Heart left ventricle (tissue), 16 donors: ENCODE results near the gene ESPN. TPM values are rescaled to one million over a fixed set of nuclear protein-coding genes. Genes with fewer than 3 reads are reported as not detected.

Source experiments
- ATAC-seq, 4 donors: fragments of 200-7000 bp; cut with Tn5 transposase; one replicate each; pipeline ENCODE4 v1.9.1; 2020 to 2022; ENCODE audit warnings: moderate library complexity in 4 of 4, mild to moderate bottlenecking in 3 of 4, moderate number of reproducible peaks in 1 of 4
- DNase-seq, 5 donors: peaks; one replicate each; pipeline ENCODE4 v3.0.0-alpha.2; 2020
- H3K27ac ChIP-seq, 12 donors: fragments of 200-600 bp; sonication (generic) in 4 of 12; one replicate each; pipeline versions ENCODE4 v1.5.0 to v1.8.0; 2016 to 2022; ENCODE audit warnings: mild to moderate bottlenecking in 2 of 12
- H3K27me3 ChIP-seq, 9 donors: fragments of 200-600 bp; sonication (generic) in 2 of 9; one replicate each; pipeline versions ENCODE4 v1.5.1 to v1.8.0; 2016 to 2022; ENCODE audit warnings: mild to moderate bottlenecking in 3 of 9
- H3K36me3 ChIP-seq, 9 donors: fragments of 200-600 bp; sonication (generic) in 2 of 9; one replicate each; pipeline versions ENCODE4 v1.5.0 to v1.8.0; 2018 to 2022; ENCODE audit warnings: mild to moderate bottlenecking in 2 of 9
- H3K4me1 ChIP-seq, 12 donors: fragments of 200-600 bp; sonication (generic) in 4 of 12; one replicate each; pipeline versions ENCODE4 v1.5.0 to v1.8.0; 2016 to 2022; ENCODE audit warnings: mild to moderate bottlenecking in 3 of 12
- H3K4me3 ChIP-seq, 12 donors: fragments of 200-600 bp; sonication (generic) in 4 of 12; one replicate each; pipeline versions ENCODE4 v1.5.0 to v1.8.0; 2017 to 2022; ENCODE audit warnings: mild to moderate bottlenecking in 9 of 12, moderate library complexity in 4 of 12
- H3K9me3 ChIP-seq, 12 donors: fragments of 200-600 bp; sonication (generic) in 4 of 12; one replicate each; pipeline versions ENCODE4 v1.5.0 to v1.8.0; 2016 to 2022; ENCODE audit warnings: mild to moderate bottlenecking in 1 of 12
- CTCF ChIP-seq, 12 donors: fragments of 200-600 bp; sonication (generic) in 4 of 12; IDR thresholded peaks; one replicate each; pipeline versions ENCODE4 v1.5.0 to v1.8.0; 2018 to 2022; ENCODE audit warnings: antibody characterized with exemption in 12 of 12, mild to moderate bottlenecking in 5 of 12
- POLR2A ChIP-seq, 2 donors: fragments of 450-650 bp; IDR thresholded peaks; one replicate each; pipeline ENCODE4 v1.6.1; 2017; ENCODE audit warnings: antibody characterized with exemption in 2 of 2, mild to moderate bottlenecking in 2 of 2, moderate library complexity in 2 of 2
- WGBS, 4 donors: extraction: QIAGEN DNeasy Blood & Tissue Kit in 2 of 4; methylation state at CpG; one replicate each; pipeline versions ENCODE4 v1.1.5 to v1.1.7; 2013 to 2018; 5-methylcytosine and 5-hydroxymethylcytosine counted together
- intact Hi-C, 10 donors: fragments of 100-400 bp; cut with DNase I; formaldehyde crosslinking; loops; one replicate each; pipeline versions ENCODE4 v1.11.1 to v1.14.2; 2022
- polyA plus RNA-seq, 2 donors: library from polyadenylated mRNA; stranded (reverse); fragments of 200-250 nt; gene quantifications; one replicate each; pipeline ENCODE4 v1.2.3, GENCODE V29; 2013
- total RNA-seq, 9 donors: library from RNA; depleted of rRNA in 2 of 9; stranded (reverse); fragments of >200 nt in 2 of 9; fragmentation: NEBNext Ultra II Directional in 3 of 9; extraction: Animal tissue kit (Norgen Biotek cat#: 25700) in 3 of 9; gene quantifications; one replicate each; pipeline versions ENCODE4 v1.1.0 to v1.2.4, GENCODE V29; 2016 to 2023
- donor health status: ischemic (EF 13 %, LVEDD 7.1; RV severe dilation, severe dysfunction).
- donor health status: healthy with polysubstance abuse.
- donor health status: DM: no; HTN: yes; CAD: no.
- donor health status: DM: no; HTN: no; CAD: no.
- donor health status: ischemic (EF 25% LVEDD 6.9; RV normal size, moderate dysfunction).
- donor health status: ischemic (EF 25% LVEDD 5.7; RV mildly dilated, moderate dysfunction).
- donor health status: healthy.
- donor health status: DM: yes; HTN: yes; CAD: no.
- donor health status: ischemic (EF 35%, LVEDD 5.7; RV mildly dilated, moderate dysfunction).
- donor health status: nonischemic (EF 11% LVEDD 7.7; RV severe dilation, severe dysfunction).
- donor health status: DM: yes; HTN: yes; CAD: no.
- donor health status: PGD.
- donor health status: ischemic (EF 29% LVEDD 5.4; RV normal size, mild dysfunction).
- donor health status: nonischemic (EF 23%, LVEDD 6.1; RV moderate dilation, normal function).

ESPN gene
- total and polyA plus RNA-seq, 11 donors, result 0.10 to 1.3 (median 0.21) TPM; not detected in 6

GRCh38 chr1:6419804-6420453 is 4.6 kb upstream of the ESPN start, which contains the start of gene HES2:
HES2 (minus strand) TSS chr1:6419919; CDS start chr1:6419820, 99 bp downstream.
- Histone ChIP-seq H3K27ac (no peak within 1 kb of the TSS), H3K9me3 (no peaks in the 10 kb centered on the region), H3K4me3 (peak within 1 kb of the TSS; percentile 16 to 55 (median 42)), H3K4me1 (peaks cover 5 to 46% (median 37%) of the 10 kb centered on the region in 12 donors), H3K36me3 (no peaks in the 10 kb centered on the region), H3K27me3 (peaks cover 68 to 100% (median 93%) of the 10 kb centered on the region in 9 donors)
- 1 to 2% (median 1%) methylated on average over 32 to 62 of the region's 62 CpGs for WGBS, 4 donors
- ATAC-seq, result peak in 3 of 4 donors; percentile 33 to 46 (median 39)
- intact Hi-C loops, result no loop called here
- TF ChIP-seq POLR2A (IDR thresholded peaks at IDR 0.05) (no peak), CTCF (IDR thresholded peaks at IDR 0.05) (no peak)
- no peak for DNase-seq

DNA sequence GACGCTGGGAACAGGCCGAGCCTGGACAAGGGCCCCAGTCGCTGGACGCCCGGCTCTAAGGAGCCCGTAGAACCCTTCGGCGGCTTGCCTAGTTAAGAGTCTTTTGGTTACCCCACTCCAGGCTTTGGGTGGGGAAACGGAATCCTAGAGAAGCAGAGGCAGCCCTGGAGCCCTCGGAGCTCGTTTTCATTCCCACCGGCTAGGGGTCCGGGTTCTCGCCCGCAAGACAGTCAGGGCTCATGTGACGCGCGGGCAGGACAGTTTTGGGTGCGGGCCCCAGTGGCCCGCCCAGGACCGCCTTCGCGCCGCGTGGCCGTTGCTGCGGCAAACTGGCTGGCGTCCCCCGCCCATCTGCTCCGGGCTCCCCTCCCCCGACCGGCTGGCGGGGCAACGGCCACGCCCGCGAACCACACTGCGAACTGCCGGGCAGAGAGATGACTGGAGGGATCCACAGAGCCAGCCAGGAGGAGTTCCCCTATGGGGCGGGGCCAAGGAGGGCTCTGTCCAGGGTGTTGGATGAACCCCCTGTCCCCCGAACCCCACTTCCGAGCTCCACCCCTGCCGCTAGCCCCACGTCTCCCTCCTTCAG is 4.0 kb upstream of the ESPN start:
- WGBS, 4 donors, result 15 to 20% (median 17%) methylated on average over 41 to 44 of the region's 44 CpGs
- TF ChIP-seq CTCF (IDR thresholded peaks at IDR 0.05), result no peak
- TF ChIP-seq POLR2A (IDR thresholded peaks at IDR 0.05), result no peak
- ATAC-seq (no peak), DNase-seq (no peak)
- intact Hi-C loops, result no loop called here
- Histone ChIP-seq H3K27ac (no peak overlapping the region), H3K27me3 (peaks cover 71 to 100% (median 93%) of the 10 kb centered on the region in 9 donors), H3K4me1 (peaks cover 8 to 50% (median 37%) of the 10 kb centered on the region in 12 donors), H3K4me3 (peak overlapping the region in 9 of 12 donors; percentile 14 to 55 (median 42)), H3K36me3 (no peaks in the 10 kb centered on the region), H3K9me3 (no peaks in the 10 kb centered on the region)

- intact Hi-C loops, result no loop called here
- H3K9me3 ChIP-seq, result no peaks in the 10 kb centered on the region
- H3K4me3 ChIP-seq, result no peak overlapping the region
These were observed 3.3 kb upstream of the ESPN start for GRCh38 chr1:6421266-6421665.

More at GRCh38 chr1:6421266-6421665, 3.3 kb upstream of the ESPN start:
- 54 to 86% (median 78%) methylated on average over 4 of the region's 4 CpGs for WGBS, 4 donors
- no peak for ATAC-seq
- TF ChIP-seq POLR2A (IDR thresholded peaks at IDR 0.05) (no peak), CTCF (IDR thresholded peaks at IDR 0.05) (no peak)
- Histone ChIP-seq H3K27me3 (peaks cover 71 to 100% (median 93%) of the 10 kb centered on the region in 9 donors), H3K36me3 (no peaks in the 10 kb centered on the region), H3K27ac (no peak overlapping the region), H3K4me1 (peaks cover 8 to 50% (median 37%) of the 10 kb centered on the region in 12 donors)
- no peak for DNase-seq
